Measurements from ENCODE around the gene MS4A12. TPM values are rescaled to one million over a fixed set of nuclear protein-coding genes. Genes with fewer than 3 reads are reported as not detected.

MS4A12 gene, protein sequence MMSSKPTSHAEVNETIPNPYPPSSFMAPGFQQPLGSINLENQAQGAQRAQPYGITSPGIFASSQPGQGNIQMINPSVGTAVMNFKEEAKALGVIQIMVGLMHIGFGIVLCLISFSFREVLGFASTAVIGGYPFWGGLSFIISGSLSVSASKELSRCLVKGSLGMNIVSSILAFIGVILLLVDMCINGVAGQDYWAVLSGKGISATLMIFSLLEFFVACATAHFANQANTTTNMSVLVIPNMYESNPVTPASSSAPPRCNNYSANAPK
- total RNA-seq = not detected in 2 replicates

DNA sequence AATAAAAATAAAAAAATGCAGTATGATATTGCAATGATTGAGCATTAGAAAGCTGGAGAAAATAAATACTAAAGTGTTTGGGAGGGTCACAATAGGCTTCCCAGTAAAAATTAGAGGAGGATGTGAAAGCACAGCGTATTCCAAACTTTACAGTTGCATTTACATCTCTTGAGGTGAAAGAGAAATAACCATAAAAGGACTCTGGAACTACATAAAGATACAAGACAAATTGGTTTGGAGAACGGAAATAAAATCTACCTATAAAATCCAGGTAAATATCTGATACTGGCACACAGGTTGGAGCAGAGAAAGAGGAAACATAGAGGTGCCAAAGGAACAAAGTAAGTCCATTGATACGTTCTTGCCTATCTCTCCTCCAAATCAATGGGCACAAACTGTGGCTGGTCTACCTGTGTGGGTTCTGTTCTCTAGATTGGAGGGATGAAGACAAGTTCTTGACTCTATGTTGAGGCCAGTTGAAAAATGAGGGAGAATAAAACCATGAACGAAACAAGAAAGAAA lies at the start of gene MS4A12:
TSS of gene MS4A12 (plus strand) at position 291 of the 522 bp plus-strand sequence. CDS start 4,541 bp downstream, outside the sequence.

DNA sequence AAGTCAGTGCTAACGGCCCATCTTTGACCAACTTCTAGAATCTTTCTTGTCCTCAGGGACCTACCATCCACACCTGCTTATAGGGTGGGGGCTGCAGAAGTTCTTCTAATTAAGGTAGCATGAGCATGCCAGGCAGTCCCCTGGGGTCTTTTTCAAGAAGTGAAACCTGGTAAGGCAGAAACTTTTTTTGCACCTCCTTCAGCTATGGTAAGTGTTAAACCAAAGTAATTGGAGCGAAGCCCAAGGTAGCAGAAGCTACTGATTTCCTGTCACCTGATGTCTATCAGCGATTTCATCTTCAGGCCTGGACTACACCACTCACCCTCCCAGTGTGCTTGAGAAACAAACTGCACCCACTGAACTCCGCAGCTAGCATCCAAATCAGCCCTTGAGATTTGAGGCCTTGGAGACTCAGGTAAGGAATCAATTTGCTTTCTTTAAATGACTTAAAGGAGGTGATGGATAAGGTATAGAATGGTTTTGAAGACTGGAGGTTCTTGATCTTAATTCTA lies 37.0 kb upstream of the MS4A12 start, which contains the start of gene MS4A1:
TSS of gene MS4A1 (plus strand) at position 317 of the 512 bp plus-strand sequence. CDS start 6,528 bp downstream, outside the sequence.

DNA sequence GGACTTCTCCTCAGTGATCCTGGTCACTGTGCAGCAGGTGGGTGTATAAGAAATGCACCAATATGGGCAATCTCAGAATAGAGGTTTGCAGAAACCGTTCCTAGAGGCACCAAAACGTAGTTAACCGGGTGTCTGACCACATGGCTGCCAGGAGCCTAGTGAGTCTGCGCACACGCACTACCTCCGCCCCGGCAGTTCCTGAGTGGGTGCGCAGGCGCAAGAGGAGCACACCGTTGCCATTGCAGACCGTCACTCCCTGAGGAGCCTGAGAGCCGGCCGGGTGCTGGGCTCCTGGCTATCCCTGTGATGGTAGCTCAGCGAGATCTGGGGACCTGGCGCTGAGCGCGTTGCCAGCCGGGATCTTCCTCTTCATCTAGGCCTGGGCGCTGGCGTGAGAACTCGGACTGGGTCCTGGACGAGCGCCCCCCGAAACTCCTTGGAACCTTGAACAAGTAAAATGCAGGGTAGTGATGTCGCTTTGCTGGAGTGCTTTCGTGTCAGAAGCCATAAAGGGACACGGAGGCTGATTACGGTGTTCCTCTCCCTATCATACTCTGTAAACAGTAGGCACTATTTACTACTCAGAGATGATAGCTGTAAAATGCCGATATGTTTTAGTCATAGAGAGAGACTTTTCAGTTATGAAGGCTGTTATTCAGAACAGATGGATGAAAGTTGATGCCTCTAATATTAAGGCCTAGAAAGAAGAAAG lies 22.7 kb downstream of the MS4A12 start, which contains the start of gene MS4A13:
TSS of gene MS4A13 (plus strand) at position 249 of the 712 bp plus-strand sequence. CDS start 2,692 bp downstream, outside the sequence.

Other genes with a start within 250 kb of the MS4A12 start
- gene MS4A4E, start 249.6 kb upstream of the MS4A12 start, total RNA-seq = not detected in 2 replicates
- 10.5 TPM in 1 of 2 replicates, not detected in the other for gene MS4A4A, start 212.1 kb upstream of the MS4A12 start, total RNA-seq
- not detected in 2 replicates for gene MS4A6E, start 165.5 kb upstream of the MS4A12 start, total RNA-seq
- not detected in 2 replicates for gene MS4A7, start 114.2 kb upstream of the MS4A12 start, total RNA-seq
- not detected in 2 replicates for gene MS4A14, start 96.3 kb upstream of the MS4A12 start, total RNA-seq
- gene MS4A5, start 63.2 kb upstream of the MS4A12 start, total RNA-seq = not detected in 2 replicates
- not detected in 2 replicates for gene MS4A1, start 36.9 kb upstream of the MS4A12 start, total RNA-seq
- gene MS4A13, start 22.6 kb downstream of the MS4A12 start, total RNA-seq = not detected in 2 replicates
- not detected in 2 replicates for gene MS4A8, start 206.8 kb downstream of the MS4A12 start, total RNA-seq
- not detected in 2 replicates for gene MS4A18, start 231.9 kb downstream of the MS4A12 start, total RNA-seq